GM12891 (cell line): Measurements from ENCODE around the gene ARHGAP11A.

ENCODE experiments used
- POLR2AphosphoS5 ChIP-seq: IDR thresholded peaks from 2 replicates; pipeline ENCODE4 v1.6.1; 2011; ENCODE audit warnings: low read depth, low read length, control low read depth
- POU2F2 ChIP-seq: IDR thresholded peaks from 2 replicates; pipeline ENCODE4 v1.6.1; 2011; ENCODE audit warnings: low read depth, mild to moderate bottlenecking, control low read depth, low read length, moderate library complexity

GRCh38 chr15:32671339-32672325 is 56.3 kb downstream of the ARHGAP11A start:
- TF ChIP-seq POU2F2, result no peak
- no peak for TF ChIP-seq POLR2AphosphoS5
